ENCODE results near the gene DTX3.

GRCh38 chr12:57655541-57656240 is 51.1 kb downstream of the DTX3 start:
- TF ChIP-seq HOXA7 (CRISPR knock-in tag; IDR thresholded peaks at IDR 0.05; ENCODE audit: borderline replicate concordance) (no peak), ZNF274 (IDR thresholded peaks at IDR 0.05; ENCODE audit: low read length) (no peak), ZNF274 (tag by site-specific recombination; IDR thresholded peaks at IDR 0.05; ENCODE audit: borderline replicate concordance) (no peak), ZNF561 (tag by site-specific recombination; IDR thresholded peaks at IDR 0.05; ENCODE audit: borderline replicate concordance) (no peak), CTCF (tag by site-specific recombination; IDR thresholded peaks at IDR 0.05) (no peak), ZNF302 (tag by site-specific recombination; IDR thresholded peaks at IDR 0.05; ENCODE audit: low read depth) (no peak)
- TF ChIP-seq, protein P1, sequence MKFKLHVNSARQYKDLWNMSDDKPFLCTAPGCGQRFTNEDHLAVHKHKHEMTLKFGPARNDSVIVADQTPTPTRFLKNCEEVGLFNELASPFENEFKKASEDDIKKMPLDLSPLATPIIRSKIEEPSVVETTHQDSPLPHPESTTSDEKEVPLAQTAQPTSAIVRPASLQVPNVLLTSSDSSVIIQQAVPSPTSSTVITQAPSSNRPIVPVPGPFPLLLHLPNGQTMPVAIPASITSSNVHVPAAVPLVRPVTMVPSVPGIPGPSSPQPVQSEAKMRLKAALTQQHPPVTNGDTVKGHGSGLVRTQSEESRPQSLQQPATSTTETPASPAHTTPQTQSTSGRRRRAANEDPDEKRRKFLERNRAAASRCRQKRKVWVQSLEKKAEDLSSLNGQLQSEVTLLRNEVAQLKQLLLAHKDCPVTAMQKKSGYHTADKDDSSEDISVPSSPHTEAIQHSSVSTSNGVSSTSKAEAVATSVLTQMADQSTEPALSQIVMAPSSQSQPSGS (tag by site-specific recombination; IDR thresholded peaks at IDR 0.05; ENCODE audit: low read depth) = no peak
